HG02840 (cell line): ENCODE measurements around the gene CCDC124.
A peak's percentile ranks its signal among the peaks of the same experiment; 100 is the strongest.
"Not testable (repeated sequence)": the region's sequence is repeated elsewhere in the genome, so short reads cannot be mapped to it uniquely, and the experiment has no call there.

Experiments
- ATAC-seq: cut with Tn5 transposase; IDR thresholded peaks from one replicate; pipeline ENCODE4 v1.9.1; 2021; ENCODE audit warnings: mild to moderate bottlenecking, moderate library complexity, moderate number of reproducible peaks; ENCODE audit not compliant: unreplicated experiment, low FRiP score

Gene CCDC124, protein sequence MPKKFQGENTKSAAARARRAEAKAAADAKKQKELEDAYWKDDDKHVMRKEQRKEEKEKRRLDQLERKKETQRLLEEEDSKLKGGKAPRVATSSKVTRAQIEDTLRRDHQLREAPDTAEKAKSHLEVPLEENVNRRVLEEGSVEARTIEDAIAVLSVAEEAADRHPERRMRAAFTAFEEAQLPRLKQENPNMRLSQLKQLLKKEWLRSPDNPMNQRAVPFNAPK

DNA sequence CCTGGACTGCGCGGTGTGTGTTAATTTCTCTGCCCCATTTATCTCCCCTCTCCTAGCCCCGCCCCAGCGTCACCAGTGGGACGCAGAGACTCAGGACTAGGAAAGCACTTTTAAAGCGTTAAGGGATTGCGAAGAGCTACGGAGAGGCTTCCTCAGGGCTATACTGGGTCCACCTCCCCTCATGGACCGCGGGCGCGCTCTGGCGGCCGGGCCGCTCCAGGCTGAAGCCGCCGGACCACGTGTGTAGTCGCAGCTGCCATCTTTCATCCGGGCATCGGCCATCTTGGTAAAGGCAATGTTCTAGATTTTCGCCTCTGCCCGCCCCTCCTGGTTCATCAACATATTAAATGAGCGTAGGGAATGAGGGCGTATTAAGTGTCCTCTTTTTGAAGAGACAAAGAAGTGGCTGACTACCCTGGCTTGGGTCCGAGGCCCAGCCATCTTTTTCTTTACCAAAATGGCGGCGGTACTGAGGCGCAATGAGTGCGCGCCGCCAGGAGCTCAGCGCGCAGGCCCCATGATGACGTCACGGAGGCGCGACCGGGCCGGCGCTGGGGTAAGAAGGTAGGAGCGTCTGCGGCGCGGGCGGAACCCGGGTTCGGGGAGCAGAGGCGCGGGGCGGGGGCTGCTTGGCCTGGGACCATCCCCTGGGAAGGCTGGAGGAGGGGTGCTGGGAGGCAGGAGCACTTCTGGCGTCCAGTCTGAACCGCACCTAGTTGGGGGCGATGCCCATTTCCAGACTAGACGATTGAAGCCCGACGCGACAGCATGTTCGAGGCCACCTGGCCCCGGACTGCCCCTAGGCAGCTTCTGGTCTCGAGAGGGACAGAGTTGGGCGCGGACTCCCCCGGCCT, at the start of gene CCDC124:
Gene CCDC124, plus strand, starts transcription at position 531 of the 854 bp plus-strand sequence. CDS start 3,406 bp downstream, outside the sequence.
- peak; percentile 79 for ATAC-seq

DNA sequence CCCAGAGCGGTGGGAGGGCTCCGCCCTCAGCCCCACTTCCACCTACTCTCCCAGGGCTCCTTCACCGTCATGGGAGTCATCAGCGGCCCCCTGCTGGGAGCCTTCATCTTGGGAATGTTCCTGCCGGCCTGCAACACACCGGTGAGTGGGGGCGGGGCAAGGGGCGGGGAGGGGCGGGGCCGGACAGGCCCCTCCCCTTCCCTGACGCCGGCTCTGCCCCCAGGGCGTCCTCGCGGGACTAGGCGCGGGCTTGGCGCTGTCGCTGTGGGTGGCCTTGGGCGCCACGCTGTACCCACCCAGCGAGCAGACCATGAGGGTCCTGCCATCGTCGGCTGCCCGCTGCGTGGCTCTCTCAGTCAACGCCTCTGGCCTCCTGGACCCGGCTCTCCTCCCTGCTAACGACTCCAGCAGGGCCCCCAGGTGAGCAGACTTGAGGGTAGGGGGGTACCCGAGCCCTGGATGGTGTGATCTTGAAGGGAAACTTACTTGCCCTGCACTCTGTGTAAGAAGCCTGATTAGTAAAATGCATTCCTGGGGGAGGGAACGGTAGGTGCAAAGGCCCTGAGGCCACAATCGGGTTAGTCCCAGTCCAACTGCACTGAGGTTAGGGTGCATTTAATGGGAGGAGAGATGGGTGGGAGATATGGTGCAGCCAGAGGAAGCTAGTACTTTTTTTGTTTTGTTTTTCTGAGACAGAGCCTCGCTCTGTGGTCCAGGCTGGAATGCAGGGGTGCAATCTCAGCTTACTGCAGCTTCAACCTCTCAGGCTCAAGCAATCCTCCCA, 49.0 kb upstream of the CCDC124 start:
- no peak for ATAC-seq

- no peak for ATAC-seq
Measured at GRCh38 chr19:17886515-17886914, 46.3 kb upstream of the CCDC124 start.

GRCh38 chr19:17887221-17887620, 45.6 kb upstream of the CCDC124 start:
- ATAC-seq = not testable (repeated sequence)

GRCh38 chr19:17888260-17888659, 44.6 kb upstream of the CCDC124 start:
- no peak for ATAC-seq

GRCh38 chr19:17889609-17890214, 43.1 kb upstream of the CCDC124 start:
- ATAC-seq = no peak

DNA sequence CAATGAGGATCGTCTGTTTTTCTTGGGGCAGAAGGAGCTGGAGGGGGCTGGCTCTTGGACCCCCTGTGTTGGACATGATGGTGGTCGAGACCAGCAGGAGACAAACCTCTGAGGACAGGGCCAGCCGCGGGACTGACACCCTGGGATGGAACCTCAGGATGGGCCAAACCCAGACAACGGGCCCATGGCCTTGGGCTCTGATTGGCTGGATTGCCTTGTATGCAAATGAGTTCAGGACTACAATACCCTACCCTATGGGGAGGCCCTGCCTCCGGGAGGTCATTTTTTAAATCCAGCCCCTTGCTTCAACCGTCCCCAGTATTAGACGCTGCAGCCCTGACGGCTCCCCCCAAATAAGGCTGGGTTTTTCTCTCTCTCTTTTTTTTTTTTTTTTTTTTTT, 39.0 kb upstream of the CCDC124 start:
- no peak for ATAC-seq

DNA sequence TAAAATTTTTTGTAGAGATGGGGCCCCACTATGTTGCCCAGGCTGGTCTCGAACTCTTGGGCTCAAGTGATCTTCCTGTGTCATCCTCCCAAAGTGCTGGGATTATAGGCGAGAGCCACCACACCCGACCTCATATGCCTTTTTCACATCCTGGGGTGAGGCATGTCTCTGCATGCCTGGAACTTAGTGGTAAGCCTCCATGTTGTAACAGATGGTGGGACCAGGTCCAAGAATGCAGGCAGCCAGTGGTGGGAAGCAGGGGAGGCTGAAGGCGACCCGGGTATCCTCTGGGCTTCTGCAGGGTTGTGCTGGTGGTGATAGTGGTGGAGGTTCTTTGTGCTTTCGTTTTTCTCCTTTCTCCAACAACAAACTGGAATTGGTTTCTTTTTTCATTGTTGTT, 30.1 kb upstream of the CCDC124 start:
- ATAC-seq = no peak

- ATAC-seq = no peak
Measured at GRCh38 chr19:17908244-17908643, 24.6 kb upstream of the CCDC124 start.

DNA sequence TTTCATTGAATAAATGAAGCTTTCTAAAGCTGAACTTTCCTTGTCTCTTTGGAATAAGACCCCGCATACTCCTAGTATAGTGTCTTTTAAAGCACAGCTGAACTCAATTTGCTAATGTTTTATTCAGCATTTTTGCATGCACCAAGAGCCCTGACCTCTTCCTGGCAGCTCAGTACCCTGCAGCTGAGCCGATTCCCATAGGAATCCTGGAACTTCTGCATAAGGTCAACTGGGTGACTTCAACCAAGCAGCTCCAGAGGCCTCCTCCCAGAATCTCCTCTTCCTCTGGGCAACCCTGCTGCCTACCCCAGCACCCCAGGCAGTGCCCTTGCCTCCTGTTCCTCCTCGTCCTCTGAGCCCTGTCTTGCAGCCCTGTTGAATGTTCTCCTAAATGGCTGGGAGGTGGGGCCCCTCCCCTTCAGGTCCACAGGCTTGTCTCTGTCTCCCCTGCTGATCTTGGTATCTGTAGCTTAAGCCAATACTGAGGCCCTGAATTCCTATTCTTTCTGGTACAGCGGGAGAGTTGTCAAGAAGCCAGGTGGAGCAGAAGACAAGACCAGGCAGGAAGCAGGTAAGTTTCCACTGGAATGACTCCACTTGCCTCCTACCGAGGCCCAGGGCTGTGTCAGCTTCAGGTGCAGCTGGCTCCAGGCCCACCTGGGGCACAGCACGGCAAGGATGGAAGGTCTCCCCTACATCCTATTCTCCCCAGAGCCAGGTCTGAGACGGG, 23.6 kb upstream of the CCDC124 start:
- no peak for ATAC-seq

DNA sequence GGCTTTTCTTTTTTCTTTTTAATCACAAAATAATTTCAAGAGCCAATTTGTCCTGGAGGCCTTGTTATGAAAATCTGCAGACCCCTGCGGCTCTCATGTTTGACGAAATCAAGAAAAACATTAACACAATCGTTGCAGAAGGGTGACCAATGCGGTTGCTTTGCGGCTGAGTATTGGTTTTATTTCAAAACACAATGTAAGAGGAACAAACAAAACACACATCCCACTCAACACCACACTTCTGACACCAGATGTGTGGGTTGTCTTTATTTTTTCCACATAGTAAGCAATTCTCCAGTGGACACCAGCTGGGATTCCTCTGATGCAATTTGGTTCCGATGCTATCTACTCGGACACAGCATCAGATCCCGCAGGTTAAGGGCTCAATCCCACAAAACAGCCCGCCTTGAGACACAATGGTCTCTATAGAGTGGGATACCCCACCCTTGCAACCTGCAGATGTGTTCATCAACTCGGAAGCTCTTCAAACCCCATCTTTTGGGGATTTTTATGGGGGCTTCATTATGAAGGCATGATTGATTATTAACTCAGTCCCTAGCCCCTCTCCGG, 21.9 kb upstream of the CCDC124 start:
- ATAC-seq = no peak

GRCh38 chr19:17915940-17916593, 16.7 kb upstream of the CCDC124 start:
- ATAC-seq = no peak

- not testable (repeated sequence) for ATAC-seq
Measured at GRCh38 chr19:17918151-17918550, 14.7 kb upstream of the CCDC124 start.

DNA sequence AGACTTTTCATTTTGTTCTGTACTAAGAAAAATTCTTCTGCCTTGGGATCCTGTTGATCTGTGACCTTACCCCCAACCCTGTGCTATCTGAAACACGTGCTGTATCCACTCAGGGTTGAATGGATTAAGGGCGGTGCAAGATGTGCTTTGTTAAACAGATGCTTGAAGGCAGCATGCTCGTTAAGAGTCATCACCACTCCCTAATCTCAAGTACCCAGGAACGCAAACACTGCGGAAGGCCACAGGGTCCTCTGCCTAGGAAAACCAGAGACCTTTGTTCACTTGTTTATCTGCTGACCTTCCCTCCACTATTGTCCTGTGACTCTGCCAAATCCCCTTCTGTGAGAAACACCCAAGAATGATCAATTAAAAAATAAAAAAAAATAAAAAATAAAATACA, 13.7 kb upstream of the CCDC124 start:
- not testable (repeated sequence) for ATAC-seq

- ATAC-seq = no peak
Measured at GRCh38 chr19:17920527-17920926, 12.3 kb upstream of the CCDC124 start.

DNA sequence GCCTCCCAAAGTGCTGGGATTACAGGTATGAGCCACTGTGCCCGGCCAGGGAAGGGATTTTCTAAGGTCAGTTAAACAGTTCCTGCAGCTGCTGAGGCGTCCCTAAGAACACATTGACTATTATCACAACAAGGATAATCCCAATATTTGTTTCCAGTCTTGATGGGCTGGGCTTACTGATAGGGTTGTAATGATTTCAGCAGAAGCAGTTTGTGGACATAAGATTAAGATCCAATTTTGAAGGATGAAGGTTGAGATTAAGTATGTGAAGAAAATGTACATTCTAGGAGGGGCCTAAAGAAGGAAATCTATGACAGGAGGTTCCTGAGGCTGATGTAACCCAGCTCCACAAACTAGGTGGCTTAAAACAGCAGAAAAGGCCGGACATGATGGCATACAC, 10.7 kb upstream of the CCDC124 start:
- ATAC-seq = no peak

DNA sequence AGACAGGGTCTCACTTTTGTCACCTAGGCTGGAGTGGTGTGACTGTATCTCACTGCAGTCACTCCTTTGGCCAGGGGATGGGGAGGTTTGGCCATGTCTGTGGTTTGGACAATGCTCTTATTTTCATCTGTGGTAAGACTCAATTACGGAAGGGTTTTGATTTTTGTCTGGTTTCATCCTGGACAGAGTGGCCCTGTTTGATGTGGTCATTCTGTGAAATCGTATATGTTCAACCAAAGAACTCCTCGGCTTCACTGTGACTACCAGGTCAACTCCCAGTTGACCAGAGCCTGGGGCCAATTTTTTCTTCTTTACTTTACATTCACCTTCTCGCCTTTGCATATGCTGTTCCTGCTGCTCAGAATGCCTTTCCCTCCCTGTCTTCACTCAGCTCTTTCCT, 6.8 kb upstream of the CCDC124 start:
- ATAC-seq = no peak

DNA sequence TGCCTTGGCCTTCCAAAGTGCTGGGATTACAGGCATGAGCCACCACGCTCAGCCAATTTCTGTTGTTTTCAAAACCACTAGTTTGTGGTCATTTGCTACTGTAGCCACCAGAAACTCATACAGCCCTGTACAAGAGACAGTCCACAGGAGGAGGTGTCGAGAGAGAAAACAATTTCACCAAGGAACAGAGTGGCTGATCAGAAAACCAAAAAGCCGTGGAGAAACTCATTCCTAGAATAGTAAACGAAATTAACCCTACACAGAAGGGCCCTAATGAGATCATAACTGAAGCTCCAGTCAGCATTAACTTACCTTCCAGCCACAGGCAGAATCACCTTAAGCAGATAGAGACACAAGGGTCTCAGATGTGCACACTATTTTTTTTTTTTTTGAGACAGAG, 3.8 kb upstream of the CCDC124 start:
- no peak for ATAC-seq

GRCh38 chr19:17931532-17932191, 1.2 kb upstream of the CCDC124 start:
- no peak for ATAC-seq
